Stimulated activated CD8-positive, alpha-beta memory T cell treated with anti-CD3 and anti-CD28 coated beads, Interleukin-7, amount 100 ng/mL, for 4 hours (primary cell): ENCODE results near the gene SAP130.

ENCODE experiments used
- DNase-seq, 2 donors: peaks; one replicate each; pipeline ENCODE4 v3.0.0-alpha.2; 2020; ENCODE audit warnings: low read depth in 2 of 2

Gene SAP130

DNA sequence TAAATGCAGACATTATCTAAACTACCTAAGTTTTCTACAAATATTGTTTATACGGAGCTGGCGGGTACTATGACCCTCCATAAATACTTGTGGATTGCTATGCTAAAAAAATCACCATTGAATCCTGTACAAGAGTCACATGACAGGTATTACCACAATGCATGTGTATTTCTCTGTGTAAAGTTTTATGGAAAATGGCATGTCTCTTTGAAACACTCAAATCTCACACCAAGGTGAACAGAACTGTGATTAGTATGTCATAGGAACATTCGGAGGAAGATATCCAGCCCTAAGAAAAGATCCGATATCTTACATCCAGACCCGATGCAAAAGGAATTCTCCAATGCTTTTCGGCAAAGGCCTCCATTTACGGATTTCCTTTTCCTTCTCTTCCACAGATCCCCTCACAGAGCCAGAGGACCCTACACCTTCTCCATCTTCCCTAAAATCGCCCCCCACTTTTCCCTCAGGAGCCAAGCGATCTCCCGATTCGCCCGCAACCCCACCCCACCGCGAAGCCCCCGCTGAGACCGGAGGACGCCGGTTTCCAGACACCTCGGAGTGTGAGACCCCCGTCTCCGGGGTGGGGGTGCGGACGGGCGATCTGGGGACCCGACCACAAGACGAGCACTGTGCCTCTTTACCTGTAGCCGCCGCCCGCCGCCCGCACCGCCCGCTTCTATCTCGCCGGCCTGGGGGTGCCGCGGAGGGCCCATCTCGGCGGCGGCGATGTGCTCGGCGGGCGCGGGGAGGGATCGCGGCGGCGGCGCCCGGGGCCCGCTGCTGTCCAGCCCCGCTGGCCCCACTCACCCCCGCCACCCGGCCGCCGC, 1.2 kb downstream of the SAP130 start:
- DNase-seq: no peak

DNA sequence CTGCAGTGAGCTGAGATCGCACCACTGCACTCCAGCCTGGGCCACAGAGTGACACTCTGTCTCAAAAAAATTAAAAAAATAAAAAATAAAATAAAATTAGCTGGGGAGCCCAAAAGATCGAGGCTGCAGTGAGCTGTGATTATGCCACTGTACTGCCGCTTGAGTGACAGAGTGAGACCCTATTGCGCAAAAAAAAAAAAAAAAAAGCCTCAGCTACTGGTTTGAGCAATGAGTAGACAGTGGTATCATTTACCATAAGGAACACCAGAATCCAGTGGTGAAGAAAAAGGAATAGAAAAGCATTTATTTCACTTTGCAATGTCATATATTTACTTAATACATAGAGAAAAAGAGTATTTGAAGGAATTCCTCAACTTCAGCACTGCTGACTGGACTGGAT, 3.0 kb downstream of the SAP130 start:
- no peak for DNase-seq

DNA sequence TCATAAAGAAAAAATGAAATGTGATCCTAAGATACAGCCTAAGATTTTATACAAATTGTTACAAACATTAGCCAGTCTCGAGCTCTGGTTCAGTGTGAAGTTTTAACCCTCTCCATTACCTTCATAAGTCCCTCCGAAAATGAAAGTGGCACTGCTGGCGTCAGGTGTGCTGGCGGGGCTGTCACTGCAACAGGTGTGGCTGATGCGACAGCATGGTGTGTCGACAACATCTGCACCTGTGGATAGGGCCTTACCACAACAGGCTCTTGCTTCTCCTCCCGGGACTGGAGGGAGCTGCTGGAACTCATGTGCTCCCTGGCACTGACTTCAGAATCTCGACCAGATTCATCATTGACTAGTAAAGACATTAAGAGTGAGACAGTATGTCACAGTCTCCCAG, 10.3 kb downstream of the SAP130 start:
- DNase-seq: no peak

DNA sequence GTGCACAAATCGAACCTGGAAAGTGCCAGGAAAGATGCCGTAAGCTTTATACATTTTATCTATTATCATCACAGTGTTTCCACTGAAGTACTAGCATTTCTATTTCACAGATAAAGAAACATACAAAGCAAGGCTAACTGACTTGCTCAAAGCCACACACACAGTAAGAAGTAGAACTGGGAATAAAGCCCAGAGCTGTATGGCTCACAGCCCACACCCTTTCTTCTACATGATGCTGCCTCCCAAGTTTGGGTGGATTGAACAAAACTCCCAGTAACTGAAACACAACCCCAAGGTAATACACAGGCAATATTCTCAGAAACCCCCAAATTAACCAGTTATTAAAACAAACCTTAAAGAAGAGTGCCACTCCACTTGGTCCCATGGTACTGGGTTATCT, 11.2 kb downstream of the SAP130 start:
- DNase-seq: no peak

DNA sequence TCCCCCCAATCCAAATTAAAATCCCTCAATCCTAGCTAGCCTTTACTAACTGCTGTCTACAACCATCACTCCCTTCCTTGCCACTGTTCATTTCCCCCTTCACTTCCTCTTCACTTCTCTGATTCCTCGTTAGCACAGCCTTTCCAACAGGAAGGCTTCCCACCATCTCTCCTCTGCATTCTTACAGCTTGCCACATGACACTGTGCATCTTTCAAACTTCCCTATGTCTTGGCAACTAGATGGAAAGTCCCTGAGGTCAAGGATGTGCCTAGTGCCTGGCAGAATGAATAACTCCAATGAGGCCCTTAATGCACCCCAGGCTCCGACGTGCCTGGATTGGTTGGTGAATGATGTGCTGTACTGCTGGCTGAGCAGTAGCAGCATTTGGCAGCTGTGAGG, 15.2 kb downstream of the SAP130 start:
- no peak for DNase-seq

DNA sequence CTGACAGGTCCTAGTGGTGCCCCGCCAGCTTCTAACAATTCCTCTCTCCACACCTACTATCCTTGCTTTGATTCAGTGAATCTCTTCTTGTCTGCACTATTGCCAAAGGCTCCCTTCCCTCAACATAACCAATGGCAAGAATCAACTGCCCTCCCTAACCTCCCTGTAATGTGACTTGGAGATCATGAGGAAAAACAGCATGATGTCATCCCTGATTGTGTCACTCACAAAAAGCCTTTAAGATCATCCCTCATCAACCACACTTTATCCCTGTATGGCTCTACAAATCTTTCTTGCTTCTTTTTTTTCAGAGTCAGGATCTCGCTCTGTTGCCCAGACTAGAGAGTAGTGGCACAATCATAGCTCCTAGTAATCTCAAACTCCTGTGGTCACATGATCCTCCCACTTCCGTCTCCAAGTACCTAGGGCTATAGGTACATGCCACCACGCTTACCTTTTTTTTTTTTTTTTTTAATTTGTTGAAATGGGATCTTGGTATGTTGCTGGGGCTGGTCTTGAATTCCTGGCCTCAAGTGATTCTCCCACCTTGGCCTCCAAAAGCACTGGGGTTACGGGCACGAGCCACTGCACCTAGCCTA, 19.7 kb downstream of the SAP130 start:
- no peak for DNase-seq

DNA sequence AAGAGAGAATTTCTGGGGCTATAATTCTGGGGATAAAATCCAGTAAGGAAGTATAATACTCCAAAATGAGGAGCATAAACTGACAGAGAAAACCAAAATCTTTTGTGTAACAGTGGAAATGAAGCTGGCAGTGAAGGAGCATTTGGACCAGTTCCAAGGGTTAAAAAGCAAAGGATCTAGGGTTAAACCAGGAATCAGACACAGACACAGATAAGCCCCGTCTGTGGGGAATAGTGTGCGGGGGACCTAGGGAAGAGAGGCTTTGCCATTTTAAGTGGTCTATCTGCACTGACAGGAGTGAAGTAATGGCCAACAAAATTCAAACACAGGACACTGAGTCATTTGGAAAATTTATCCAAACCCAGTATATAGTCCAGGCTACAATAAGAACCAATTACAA, 23.4 kb downstream of the SAP130 start:
- DNase-seq: no peak

DNA sequence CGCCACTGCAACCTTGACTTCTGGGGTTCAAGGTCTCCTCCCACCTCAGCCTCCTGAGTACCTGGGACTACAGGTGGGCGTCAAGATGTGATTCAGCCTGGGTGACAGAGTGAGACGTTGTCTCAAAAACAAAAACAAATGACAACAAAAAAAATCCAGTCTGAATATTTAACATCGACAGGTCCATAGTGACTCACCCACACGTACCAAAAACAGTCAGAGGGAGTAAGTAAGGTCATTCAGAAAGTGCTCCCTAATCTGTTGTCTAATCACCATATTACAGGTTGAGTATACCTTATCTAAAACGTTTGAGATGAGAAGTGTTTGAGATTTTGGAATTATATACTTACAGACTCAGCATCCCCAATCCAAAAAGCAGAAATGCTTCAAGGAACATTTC, 24.4 kb downstream of the SAP130 start:
- DNase-seq: no peak

DNA sequence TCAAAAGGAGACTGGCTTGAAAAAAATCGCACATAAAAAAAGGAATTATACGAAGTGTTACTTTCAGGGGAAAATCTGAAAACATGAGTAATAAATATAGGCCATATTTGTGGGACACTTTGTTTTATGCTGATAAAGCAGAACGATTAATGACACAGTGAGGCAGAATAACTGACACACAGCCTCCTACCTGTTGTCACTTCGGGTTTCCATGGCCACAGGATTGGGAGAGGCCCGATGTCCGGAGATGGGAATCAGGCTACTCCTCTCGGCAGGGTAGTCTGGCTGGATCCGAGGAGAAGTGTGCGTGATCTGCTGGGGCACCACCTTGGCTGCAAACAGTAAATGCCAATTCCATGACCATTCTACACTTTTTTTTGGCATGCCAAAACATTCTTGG, 31.7 kb downstream of the SAP130 start:
- no peak for DNase-seq

DNA sequence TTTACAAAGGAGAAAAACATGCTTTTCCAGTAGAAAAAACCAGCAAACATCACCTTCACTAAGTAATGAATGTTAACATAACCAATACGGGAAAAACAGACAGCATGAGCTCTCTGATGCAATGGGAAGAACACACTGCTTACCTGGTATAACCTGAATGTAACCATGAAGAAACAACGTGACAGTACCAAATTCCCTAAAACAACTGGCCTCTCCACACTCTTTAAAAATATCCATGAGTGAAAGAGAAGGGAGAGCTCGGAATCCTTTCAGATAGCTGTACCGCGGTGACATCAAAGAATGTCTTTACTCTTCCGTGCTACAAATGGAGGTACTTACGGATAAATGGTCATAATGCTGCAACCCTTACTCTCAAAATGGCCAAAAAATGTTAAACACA, 32.1 kb downstream of the SAP130 start:
- DNase-seq: no peak

DNA sequence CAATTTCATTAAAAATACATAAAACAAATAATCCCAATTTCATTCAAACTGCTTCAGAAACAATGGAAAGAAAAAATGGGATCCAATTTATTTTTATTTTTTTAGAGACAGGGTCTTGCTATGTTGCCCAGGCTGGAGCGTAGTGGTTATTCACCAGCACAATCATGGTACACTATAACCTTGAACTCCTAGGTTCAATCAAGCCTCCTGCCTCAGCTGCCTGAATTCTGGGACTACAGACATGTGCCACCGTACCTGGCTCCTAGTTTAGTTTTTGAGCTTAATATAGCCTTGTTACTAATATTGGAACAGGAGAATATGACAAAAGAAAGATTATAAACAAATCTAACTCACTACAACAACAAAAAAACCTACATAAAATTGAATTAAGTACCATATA, 34.2 kb downstream of the SAP130 start:
- no peak for DNase-seq

DNA sequence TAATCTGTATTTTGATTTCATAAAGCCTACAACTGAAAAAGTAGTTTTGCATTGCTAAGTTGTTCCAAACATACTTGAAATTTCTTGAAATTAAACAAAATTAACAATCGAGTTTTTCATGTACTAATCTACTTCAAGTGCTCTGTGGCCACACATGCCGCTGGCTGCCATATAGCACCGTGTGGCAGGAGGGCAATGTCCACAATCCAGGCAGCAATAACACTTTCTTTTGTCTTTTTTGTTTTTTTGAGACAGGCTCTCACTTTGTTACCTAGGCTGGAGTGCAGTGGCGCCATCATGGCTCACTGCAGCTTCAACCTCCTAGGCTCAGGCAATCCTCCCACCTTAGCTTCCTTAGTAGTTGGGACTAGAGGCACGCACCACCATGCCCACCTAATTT, 36.1 kb downstream of the SAP130 start:
- no peak for DNase-seq

DNA sequence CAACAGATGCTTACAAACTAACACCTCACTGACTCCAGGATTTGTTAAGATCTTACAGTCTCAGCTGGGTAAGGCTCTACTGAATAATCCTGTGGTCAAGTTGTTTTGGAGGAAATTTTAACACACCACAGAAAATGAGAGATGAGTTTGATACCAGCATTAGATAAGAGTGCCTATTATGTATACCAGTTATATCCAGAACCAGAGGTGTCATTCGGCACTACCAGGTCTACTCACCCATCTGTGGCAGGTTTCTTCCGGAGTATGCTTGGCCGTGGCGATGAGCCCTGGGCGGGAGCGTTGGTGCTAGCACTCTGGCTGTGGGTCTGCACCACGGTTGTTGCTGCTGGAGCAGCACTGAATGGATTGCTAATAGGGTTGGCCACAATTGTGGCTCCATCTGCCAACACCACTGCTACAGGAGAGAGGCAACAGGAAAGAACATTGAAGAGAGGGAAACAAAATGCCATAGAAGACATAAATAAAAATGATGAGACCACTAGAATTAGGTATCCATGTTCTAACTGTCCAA, 41.2 kb downstream of the SAP130 start:
- no peak for DNase-seq

DNA sequence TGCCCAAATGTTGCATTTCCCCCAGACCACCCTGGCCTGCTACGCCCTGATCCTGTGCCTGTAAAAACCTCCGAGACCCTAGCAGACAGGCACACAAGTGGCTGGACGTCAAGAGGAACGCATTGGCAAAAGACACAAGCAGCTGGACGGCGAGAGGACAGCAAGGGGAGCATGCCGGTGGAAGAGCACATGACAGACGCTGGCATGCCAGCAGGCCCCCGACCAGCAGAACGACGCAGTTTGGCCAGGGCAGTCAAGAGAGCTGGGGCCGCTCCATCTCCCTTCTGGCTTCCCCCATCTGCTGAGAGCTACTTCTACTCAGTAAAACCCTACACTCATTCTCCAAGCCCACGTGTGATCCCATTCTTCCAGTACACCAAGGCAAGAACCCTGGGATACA, 42.1 kb downstream of the SAP130 start:
- no peak for DNase-seq

DNA sequence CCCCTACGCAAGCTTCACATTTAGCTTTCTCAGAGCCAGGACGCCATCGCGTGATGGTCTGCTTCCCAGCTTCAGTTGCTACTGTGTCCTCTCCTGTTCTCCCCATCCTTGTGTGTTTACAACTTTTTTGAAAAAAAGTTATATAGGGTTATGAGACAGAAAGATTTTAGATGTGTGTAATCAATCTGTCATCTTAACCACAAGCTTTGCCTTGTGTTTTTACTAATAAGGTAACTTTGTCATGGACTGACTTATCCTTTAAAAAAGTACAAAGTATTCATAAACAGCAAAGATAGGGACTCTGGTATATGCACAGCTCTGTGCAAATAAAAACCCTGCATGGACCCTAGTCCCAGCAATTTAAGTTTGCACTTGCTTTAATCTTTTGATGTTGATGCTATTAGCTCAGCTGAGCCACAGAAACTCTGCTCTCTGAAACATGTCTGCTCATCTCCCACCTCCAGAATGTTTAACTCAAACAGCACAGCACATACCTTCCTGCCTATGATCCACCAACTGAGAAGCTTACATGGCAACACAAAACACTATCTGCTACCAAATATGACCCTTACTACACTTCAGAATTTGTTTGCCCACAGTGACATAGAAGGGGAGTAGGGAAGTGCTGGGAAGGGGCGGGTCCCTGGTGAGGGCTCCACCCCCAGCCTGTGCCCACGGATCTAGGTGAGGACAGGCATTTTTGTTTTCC, 42.7 kb downstream of the SAP130 start:
- DNase-seq: no peak

DNA sequence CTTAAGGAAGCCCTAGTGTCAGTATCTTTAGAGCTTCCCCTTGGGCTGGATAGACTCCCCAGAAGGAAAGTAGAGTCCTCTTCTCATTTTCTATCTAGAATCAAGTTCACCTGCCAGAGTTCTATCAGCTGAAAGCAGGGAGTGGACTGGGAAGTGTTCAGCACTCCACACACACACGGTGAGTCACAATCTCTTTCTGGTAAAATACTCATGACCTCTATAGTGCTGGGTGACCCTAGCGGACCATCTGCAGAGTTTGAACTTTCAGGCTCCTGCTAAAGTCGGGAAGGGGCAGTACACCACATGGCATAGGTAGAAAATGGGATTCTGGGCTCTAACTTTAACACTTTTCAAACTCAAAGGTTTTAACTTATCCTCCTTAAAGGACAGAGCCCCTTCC, 43.3 kb downstream of the SAP130 start:
- DNase-seq: no peak

DNA sequence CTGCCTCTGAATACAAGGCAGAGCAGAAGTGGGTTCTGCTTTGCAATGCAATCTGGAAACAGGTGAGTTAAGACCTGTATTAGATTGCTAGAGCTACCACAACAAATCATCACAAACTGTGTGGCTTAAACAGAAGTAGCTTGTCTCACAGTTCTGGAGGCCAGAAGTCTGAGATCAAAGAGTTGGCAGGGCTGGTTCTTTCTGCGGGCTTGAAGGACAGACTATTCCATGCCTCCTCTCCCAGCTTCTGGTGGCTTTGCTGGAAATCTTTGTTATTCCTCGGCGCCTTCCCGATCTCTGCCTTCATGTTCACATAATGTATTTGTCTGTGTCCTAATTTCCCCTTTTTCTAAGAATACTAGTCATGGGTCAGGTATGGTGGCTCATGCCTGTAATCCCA, 58.4 kb downstream of the SAP130 start:
- DNase-seq: no peak

DNA sequence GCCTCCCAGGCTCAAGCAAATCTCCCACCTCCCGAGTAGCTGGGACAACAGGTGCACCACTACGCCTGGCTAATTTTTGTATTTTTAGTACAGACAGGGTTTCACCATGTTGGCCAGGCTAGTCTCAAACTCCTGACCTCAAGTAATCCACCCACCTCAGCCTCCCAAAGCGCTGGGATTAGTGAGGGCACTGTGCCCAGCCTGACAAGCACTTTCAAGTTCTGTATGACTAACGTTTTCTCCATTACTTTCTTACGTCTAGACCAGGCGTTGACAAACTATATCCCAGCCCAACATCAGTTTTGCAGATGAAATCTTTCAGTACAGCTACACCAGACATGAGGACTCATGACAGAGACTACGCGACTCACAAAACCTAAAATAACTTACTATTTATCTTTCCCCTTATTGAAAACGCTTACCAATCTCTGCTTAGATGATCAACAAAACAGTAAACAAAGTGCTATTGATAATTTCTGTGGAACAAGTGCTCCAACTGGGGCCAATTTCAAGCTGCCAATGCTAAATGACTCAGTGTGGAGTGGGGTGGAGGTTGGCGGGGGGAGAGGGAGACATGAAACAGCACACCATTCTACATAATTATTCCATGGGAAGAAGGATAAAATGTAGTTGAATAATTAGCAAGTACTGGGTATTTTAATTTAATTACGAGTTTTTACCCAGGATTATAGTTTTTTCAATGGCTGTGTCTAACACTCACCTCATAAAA, 59.1 kb downstream of the SAP130 start:
- DNase-seq: no peak

DNA sequence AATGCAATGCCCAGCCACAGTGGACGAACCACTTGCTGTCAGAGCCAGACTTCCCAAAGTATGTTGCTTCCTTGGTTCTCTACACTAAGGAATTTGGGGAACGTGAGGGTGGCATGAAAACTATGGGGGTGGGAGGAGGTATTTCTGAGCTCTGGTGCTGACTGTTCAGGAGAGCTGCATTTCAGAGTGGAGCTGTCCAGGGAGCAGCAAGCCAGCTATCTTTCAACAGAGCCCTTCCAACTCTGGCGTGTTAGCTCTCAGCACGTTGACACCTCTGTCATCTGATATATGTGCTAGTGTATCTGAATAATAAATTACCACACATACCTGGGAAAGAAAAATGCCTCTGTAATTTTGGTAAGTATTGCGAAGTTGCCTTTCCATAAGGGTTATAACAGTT, 66.1 kb downstream of the SAP130 start:
- no peak for DNase-seq

DNA sequence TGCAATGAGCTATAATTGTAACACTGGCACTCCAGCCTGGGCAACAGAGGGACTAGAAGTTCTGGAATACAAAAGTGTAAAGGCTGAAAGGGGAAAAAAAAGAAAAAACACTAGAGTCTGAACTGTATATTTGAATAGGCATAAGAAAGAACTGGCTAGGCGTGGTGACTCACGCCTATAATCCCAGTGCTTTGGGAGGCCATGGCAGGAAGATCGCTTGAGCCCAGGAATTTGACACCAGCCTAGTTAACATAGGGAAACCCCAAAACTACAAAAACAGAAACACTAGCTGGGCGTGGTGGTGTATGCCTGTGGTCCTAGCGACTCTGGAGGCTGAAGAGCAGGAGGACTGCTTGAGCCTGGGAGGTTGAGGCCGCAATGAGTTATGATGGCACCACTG, 70.6 kb downstream of the SAP130 start:
- DNase-seq: no peak

DNA sequence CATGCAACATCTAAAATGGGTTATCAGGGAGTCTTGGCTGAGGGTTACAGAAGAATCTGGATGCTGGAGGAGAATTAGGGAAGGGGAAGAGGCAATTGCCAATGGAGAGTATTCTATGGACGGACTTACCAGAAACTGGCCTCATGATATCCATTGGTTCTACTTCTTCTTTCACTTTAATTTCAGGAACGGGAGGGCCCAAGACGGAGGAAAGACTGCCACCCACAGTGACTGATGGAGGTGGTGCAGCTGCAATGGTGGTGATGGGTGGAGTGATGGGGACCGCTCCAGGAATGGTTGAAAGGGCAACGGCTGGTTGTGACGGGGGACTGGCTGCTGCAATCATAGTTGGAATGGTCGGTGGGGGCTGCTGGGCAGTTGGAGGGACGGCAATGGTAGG, 73.0 kb downstream of the SAP130 start:
- no peak for DNase-seq

DNA sequence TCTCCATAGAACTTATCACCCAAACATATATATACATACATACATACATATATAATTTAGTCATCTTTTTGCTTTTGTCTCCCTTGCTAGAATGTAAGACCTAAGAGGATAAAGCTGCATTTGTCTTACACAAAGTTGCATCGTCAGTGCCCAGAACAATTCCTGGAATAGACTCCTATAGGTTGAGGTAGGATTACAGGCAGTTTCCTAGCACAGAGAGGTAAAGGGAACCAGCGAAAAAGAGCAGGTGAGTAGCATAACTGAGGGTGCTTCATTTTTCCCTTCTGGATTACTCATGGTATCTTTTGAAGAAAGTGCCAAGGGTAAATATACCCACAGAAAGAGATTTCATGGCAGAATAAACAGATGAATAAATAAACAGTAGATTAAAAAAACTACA, 74.0 kb downstream of the SAP130 start:
- DNase-seq: no peak
